ENCODE data around the gene PTRH2. TPM values are rescaled to one million over a fixed set of nuclear protein-coding genes. Genes with fewer than 3 reads are reported as not detected.

The PTRH2 gene
- total RNA-seq, 1 donor from 2014 or later, result 18.3 TPM

DNA sequence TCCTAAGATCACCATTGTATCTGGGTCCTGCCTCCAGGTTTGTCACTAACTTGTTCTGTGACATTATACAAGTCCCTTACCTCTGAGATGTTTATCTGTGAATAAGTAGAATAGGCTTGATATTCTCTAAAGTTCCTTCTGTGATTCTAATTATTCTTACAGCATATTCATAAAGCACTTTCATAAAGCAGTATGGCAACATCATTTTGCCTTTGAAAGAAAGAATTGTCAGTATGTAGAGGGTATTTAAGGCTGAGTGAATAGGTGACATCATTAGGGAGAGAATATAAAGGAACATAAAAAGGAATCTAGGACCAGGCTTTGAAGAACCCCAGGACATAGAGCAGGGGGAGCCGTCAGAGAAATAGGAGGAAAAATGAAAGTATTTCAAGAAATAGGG lies 15.8 kb upstream of the PTRH2 start:
- H3K36me3 ChIP-seq (ENCODE audit: control insufficient read depth in 3 of 3, insufficient read depth in 3 of 3, low read length in 3 of 3), result no peaks in the 10 kb centered on the region
- H3K4me3 ChIP-seq (ENCODE audit: low read length in 3 of 3), result no peak overlapping the region
- no peak overlapping the region for H3K9ac ChIP-seq (ENCODE audit: low read depth in 1 of 3, low read length in 3 of 3)
- H3K4me1 ChIP-seq (ENCODE audit: control insufficient read depth in 3 of 3, insufficient read depth in 3 of 3, low read length in 3 of 3), result no peaks in the 10 kb centered on the region
- H3K9me3 ChIP-seq (ENCODE audit: control insufficient read depth in 3 of 3, low read length in 3 of 3), result no peaks in the 10 kb centered on the region
- no peaks in the 10 kb centered on the region for H3K27me3 ChIP-seq (ENCODE audit: control insufficient read depth in 3 of 3, insufficient read depth in 3 of 3, low read length in 3 of 3)
- no peak overlapping the region for H3K27ac ChIP-seq (ENCODE audit: low read depth, low read length)

DNA sequence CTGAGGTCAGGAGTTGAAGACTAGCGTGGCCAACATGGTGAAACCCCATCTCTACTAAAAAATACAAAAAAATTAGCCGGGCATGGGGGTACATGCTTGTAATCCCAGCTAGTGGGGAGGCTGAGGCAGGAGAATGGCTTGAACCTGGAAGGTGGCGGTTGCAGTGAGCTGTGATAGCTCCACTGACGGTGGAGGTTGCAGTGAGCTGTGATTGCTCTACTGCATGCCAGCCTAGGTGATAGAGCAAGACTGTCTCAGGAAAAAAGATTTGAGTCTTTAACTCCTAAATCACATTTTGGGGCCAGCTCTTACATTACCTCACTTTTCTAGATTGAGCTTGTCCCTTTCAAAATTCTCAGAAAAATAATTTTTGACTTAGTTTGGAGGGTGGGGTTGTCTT lies 15.4 kb upstream of the PTRH2 start:
- no peaks in the 10 kb centered on the region for H3K27me3 ChIP-seq (ENCODE audit: control insufficient read depth in 3 of 3, insufficient read depth in 3 of 3, low read length in 3 of 3)
- no peak overlapping the region for H3K4me3 ChIP-seq (ENCODE audit: low read length in 3 of 3)
- no peak overlapping the region for H3K9ac ChIP-seq (ENCODE audit: low read depth in 1 of 3, low read length in 3 of 3)
- H3K27ac ChIP-seq (ENCODE audit: low read depth, low read length), result no peak overlapping the region
- H3K9me3 ChIP-seq (ENCODE audit: control insufficient read depth in 3 of 3, low read length in 3 of 3), result no peaks in the 10 kb centered on the region
- H3K4me1 ChIP-seq (ENCODE audit: control insufficient read depth in 3 of 3, insufficient read depth in 3 of 3, low read length in 3 of 3), result no peaks in the 10 kb centered on the region
- no peaks in the 10 kb centered on the region for H3K36me3 ChIP-seq (ENCODE audit: control insufficient read depth in 3 of 3, insufficient read depth in 3 of 3, low read length in 3 of 3)

DNA sequence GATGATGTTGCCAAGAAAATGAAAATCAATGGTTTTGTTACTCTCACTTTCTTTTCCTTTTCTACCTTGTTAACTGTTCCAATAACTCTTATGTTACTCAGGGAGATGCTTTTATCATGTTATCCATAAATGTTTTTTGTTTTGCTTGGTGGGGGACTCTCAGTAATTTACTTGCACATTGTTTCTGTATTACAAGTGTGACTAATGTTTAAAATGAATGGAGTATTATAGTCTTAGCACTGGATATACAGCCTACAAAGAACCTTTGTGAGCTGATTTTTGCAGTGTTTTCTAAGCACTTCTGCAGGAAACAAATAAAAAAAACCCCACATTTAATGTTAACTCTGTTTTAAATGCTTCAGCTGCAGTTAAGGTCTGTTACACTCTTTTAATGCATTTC lies 12.3 kb upstream of the PTRH2 start:
- no peak overlapping the region for H3K9ac ChIP-seq (ENCODE audit: low read depth in 1 of 3, low read length in 3 of 3)
- H3K4me3 ChIP-seq (ENCODE audit: low read length in 3 of 3), result no peak overlapping the region
- peaks cover 0 to 8% (median 7%) of the 10 kb centered on the region in 3 donors for H3K4me1 ChIP-seq (ENCODE audit: control insufficient read depth in 3 of 3, insufficient read depth in 3 of 3, low read length in 3 of 3)
- no peaks in the 10 kb centered on the region for H3K36me3 ChIP-seq (ENCODE audit: control insufficient read depth in 3 of 3, insufficient read depth in 3 of 3, low read length in 3 of 3)
- H3K27ac ChIP-seq (ENCODE audit: low read depth, low read length), result no peak overlapping the region
- no peaks in the 10 kb centered on the region for H3K27me3 ChIP-seq (ENCODE audit: control insufficient read depth in 3 of 3, insufficient read depth in 3 of 3, low read length in 3 of 3)
- no peaks in the 10 kb centered on the region for H3K9me3 ChIP-seq (ENCODE audit: control insufficient read depth in 3 of 3, low read length in 3 of 3)

DNA sequence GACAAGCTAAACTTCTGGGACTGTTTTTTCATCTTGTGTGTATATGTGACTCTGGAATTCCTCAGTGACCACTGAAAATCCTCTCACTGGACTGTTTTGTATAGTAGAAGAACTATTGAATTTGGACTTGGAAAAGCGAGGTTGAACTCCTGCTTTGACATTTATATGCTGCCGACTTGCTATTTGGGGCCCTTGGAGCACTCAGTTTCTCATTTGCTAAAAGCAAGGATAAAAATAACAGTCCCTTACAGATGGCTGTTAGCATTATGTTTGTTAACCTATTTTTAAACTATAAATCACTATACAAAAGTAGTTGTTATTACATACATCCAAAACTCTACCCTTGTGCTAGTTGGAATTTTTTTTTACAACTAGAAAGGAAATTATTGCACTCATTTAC lies 9.2 kb upstream of the PTRH2 start:
- Histone ChIP-seq H3K4me1 (ENCODE audit: control insufficient read depth in 3 of 3, insufficient read depth in 3 of 3, low read length in 3 of 3) (peaks cover 0 to 11% (median 7%) of the 10 kb centered on the region in 3 donors), H3K9me3 (ENCODE audit: control insufficient read depth in 3 of 3, low read length in 3 of 3) (no peaks in the 10 kb centered on the region), H3K36me3 (ENCODE audit: control insufficient read depth in 3 of 3, insufficient read depth in 3 of 3, low read length in 3 of 3) (no peaks in the 10 kb centered on the region), H3K27me3 (ENCODE audit: control insufficient read depth in 3 of 3, insufficient read depth in 3 of 3, low read length in 3 of 3) (no peaks in the 10 kb centered on the region), H3K4me3 (ENCODE audit: low read length in 3 of 3) (no peak overlapping the region), H3K27ac (ENCODE audit: low read depth, low read length) (peak overlapping the region; percentile 61), H3K9ac (ENCODE audit: low read depth in 1 of 3, low read length in 3 of 3) (peak overlapping the region; percentile 36 to 48 (median 42))

DNA sequence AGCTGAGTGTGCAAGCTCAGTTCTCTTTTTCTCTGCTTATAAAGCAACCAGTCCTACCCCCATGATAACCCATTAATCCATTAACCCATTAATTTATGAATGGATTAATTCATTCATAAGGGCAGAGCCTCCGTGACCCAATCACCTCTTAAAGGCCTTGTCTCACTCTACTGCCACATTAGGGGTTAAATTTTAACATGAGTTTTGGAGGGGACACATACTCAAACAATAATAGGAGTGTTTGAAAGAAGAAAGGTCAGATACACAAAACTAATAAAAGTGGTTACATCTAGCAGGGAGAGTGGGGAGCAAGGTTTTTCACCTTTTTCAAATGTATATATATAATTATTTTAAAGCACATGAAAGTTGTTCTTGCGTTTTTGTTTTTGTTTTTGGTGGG lies 7.0 kb upstream of the PTRH2 start:
- no peaks in the 10 kb centered on the region for H3K36me3 ChIP-seq (ENCODE audit: control insufficient read depth in 3 of 3, insufficient read depth in 3 of 3, low read length in 3 of 3)

DNA sequence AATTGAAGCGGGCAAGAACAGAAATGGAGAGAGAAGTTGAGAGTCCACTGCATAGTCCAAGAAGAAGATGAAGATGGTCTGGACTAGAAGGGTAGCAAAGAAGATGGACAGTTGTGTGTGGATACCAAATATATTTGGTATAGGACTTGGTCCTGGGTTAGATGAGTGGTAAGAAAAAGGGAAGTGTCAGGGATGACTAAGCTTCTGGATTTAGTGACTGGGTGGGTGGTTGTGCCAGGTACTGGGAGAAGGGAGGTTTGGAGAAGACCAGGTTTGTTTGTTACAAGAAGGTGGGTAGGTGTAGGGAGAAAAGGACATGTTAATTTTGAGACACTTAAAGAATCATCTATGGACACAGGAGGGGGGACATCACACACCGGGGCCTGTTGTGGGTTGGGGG lies 5.6 kb upstream of the PTRH2 start:
- no peaks in the 10 kb centered on the region for H3K36me3 ChIP-seq (ENCODE audit: control insufficient read depth in 3 of 3, insufficient read depth in 3 of 3, low read length in 3 of 3)
- H3K4me3 ChIP-seq (ENCODE audit: low read length in 3 of 3), result no peak overlapping the region
- H3K4me1 ChIP-seq (ENCODE audit: control insufficient read depth in 3 of 3, insufficient read depth in 3 of 3, low read length in 3 of 3), result peaks cover 10 to 24% (median 20%) of the 10 kb centered on the region in 3 donors
- H3K9me3 ChIP-seq (ENCODE audit: control insufficient read depth in 3 of 3, low read length in 3 of 3), result no peaks in the 10 kb centered on the region
- no peak overlapping the region for H3K9ac ChIP-seq (ENCODE audit: low read depth in 1 of 3, low read length in 3 of 3)
- H3K27me3 ChIP-seq (ENCODE audit: control insufficient read depth in 3 of 3, insufficient read depth in 3 of 3, low read length in 3 of 3), result no peaks in the 10 kb centered on the region
- H3K27ac ChIP-seq (ENCODE audit: low read depth, low read length), result no peak overlapping the region

More for the DNA sequence above, 7.0 kb upstream of the PTRH2 start:
- no peaks in the 10 kb centered on the region for H3K27me3 ChIP-seq (ENCODE audit: control insufficient read depth in 3 of 3, insufficient read depth in 3 of 3, low read length in 3 of 3)
- peaks cover under 1 to 11% (median 7%) of the 10 kb centered on the region in 3 donors for H3K4me1 ChIP-seq (ENCODE audit: control insufficient read depth in 3 of 3, insufficient read depth in 3 of 3, low read length in 3 of 3)
- no peaks in the 10 kb centered on the region for H3K9me3 ChIP-seq (ENCODE audit: control insufficient read depth in 3 of 3, low read length in 3 of 3)
- H3K27ac ChIP-seq (ENCODE audit: low read depth, low read length), result no peak overlapping the region
- H3K4me3 ChIP-seq (ENCODE audit: low read length in 3 of 3), result no peak overlapping the region
- H3K9ac ChIP-seq (ENCODE audit: low read depth in 1 of 3, low read length in 3 of 3), result no peak overlapping the region

DNA sequence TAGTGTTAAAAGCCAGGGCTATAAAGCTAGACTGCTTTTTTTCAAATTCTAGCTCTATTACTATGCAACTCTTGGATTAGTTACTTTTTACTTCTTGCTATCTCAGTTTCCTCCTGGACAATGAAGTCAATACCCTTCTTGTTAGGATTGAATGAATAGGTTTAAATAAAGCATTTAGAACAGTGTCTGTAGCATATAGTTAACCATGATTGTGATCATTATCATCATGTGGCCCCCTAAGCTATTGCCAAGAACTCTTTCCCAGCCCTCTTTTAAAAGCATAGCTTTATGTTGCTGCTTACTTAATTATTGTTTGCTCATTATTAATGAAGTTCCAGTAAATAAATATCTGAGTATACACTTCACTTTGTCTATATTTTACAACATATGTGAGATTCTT lies 4.7 kb upstream of the PTRH2 start:
- no peak overlapping the region for H3K4me3 ChIP-seq (ENCODE audit: low read length in 3 of 3)
- no peaks in the 10 kb centered on the region for H3K9me3 ChIP-seq (ENCODE audit: control insufficient read depth in 3 of 3, low read length in 3 of 3)
- H3K27ac ChIP-seq (ENCODE audit: low read depth, low read length), result no peak overlapping the region
- no peak overlapping the region for H3K9ac ChIP-seq (ENCODE audit: low read depth in 1 of 3, low read length in 3 of 3)
- H3K4me1 ChIP-seq (ENCODE audit: control insufficient read depth in 3 of 3, insufficient read depth in 3 of 3, low read length in 3 of 3), result peaks cover 10 to 31% (median 20%) of the 10 kb centered on the region in 3 donors
- H3K36me3 ChIP-seq (ENCODE audit: control insufficient read depth in 3 of 3, insufficient read depth in 3 of 3, low read length in 3 of 3), result no peaks in the 10 kb centered on the region
- no peaks in the 10 kb centered on the region for H3K27me3 ChIP-seq (ENCODE audit: control insufficient read depth in 3 of 3, insufficient read depth in 3 of 3, low read length in 3 of 3)

DNA sequence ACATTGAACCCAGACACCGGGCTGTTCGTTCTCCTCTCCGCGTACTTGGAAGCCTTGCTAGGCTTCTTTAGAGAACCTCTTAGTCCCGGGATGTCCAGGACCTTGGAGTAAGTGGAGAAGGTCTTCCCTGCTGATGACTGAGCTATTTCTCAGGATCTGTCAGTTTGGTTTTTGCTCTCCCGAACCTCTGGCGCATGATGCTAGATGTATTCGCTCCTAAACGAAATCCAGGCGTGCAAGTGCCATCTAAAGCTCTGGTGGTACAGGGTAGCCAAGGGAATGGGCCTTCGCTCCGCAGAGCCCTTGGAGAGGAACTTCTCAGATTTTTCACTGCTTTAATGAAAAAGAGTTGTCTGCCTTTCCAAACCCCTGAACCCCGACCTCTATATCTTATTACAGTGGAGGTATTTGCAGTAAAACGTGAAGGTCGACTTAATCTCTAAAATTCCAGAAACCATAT lies 771 bp upstream of the PTRH2 start:
- Histone ChIP-seq H3K27ac (ENCODE audit: low read depth, low read length) (peak overlapping the region; percentile 96), H3K36me3 (ENCODE audit: control insufficient read depth in 3 of 3, insufficient read depth in 3 of 3, low read length in 3 of 3) (no peaks in the 10 kb centered on the region), H3K4me1 (ENCODE audit: control insufficient read depth in 3 of 3, insufficient read depth in 3 of 3, low read length in 3 of 3) (peaks cover 15 to 33% (median 29%) of the 10 kb centered on the region in 3 donors), H3K9me3 (ENCODE audit: control insufficient read depth in 3 of 3, low read length in 3 of 3) (no peaks in the 10 kb centered on the region), H3K27me3 (ENCODE audit: control insufficient read depth in 3 of 3, insufficient read depth in 3 of 3, low read length in 3 of 3) (no peaks in the 10 kb centered on the region), H3K9ac (ENCODE audit: low read depth in 1 of 3, low read length in 3 of 3) (peak overlapping the region; percentile 95 to 100 (median 97)), H3K4me3 (ENCODE audit: low read length in 3 of 3) (peak overlapping the region; percentile 95 to 98 (median 96))

DNA sequence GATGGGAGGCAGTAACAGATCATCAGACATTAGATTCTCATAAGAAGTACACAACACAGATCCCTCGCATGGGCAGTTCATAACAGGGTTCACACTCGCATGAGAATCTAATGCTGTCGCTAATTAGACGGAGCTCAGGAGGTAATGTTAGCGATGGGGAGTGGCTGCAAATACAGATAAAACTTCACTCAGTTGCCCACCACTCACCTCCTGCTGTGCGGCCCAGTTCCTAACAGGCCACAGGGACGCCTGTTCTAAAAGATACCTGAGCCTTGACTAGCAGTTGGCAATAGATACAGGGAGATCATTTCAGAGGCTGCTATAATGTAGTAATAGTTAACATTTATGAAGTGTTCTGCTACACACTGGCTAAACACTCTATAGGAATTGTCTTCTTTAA lies 4.9 kb downstream of the PTRH2 start:
- Histone ChIP-seq H3K4me3 (ENCODE audit: low read length in 3 of 3) (no peak overlapping the region), H3K4me1 (ENCODE audit: control insufficient read depth in 3 of 3, insufficient read depth in 3 of 3, low read length in 3 of 3) (peaks cover 5 to 16% (median 14%) of the 10 kb centered on the region in 3 donors), H3K36me3 (ENCODE audit: control insufficient read depth in 3 of 3, insufficient read depth in 3 of 3, low read length in 3 of 3) (peaks cover 14 to 25% (median 24%) of the 10 kb centered on the region in 3 donors), H3K27ac (ENCODE audit: low read depth, low read length) (no peak overlapping the region), H3K9me3 (ENCODE audit: control insufficient read depth in 3 of 3, low read length in 3 of 3) (no peaks in the 10 kb centered on the region), H3K27me3 (ENCODE audit: control insufficient read depth in 3 of 3, insufficient read depth in 3 of 3, low read length in 3 of 3) (no peaks in the 10 kb centered on the region), H3K9ac (ENCODE audit: low read depth in 1 of 3, low read length in 3 of 3) (no peak overlapping the region)

DNA sequence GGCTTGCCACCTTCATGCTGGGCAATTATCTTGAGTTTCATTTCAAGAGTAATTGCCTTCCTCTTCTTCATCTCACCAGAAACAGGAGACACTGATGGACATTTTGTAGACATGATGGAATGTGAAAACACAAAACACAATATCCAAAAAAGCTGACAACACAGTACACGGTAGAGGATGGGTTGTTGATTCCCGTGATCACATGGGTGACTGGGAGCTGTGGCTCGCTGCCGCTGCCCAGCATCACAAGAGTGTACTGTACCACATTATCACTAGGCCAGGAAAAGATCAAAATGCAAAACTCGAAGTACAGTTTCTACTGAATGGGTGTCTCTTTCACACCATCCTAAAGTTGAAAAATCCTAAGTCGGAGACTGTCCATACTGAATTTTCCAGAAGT lies 7.4 kb downstream of the PTRH2 start:
- no peak overlapping the region for H3K9ac ChIP-seq (ENCODE audit: low read depth in 1 of 3, low read length in 3 of 3)

More for the DNA sequence above, 7.4 kb downstream of the PTRH2 start:
- Histone ChIP-seq H3K27ac (ENCODE audit: low read depth, low read length) (no peak overlapping the region), H3K27me3 (ENCODE audit: control insufficient read depth in 3 of 3, insufficient read depth in 3 of 3, low read length in 3 of 3) (no peaks in the 10 kb centered on the region), H3K4me1 (ENCODE audit: control insufficient read depth in 3 of 3, insufficient read depth in 3 of 3, low read length in 3 of 3) (no peaks in the 10 kb centered on the region), H3K4me3 (ENCODE audit: low read length in 3 of 3) (no peak overlapping the region), H3K36me3 (ENCODE audit: control insufficient read depth in 3 of 3, insufficient read depth in 3 of 3, low read length in 3 of 3) (peaks cover 28 to 46% (median 42%) of the 10 kb centered on the region in 3 donors), H3K9me3 (ENCODE audit: control insufficient read depth in 3 of 3, low read length in 3 of 3) (no peaks in the 10 kb centered on the region)
